SK-N-SH (cell line): ENCODE results near the gene LMO7. TPM values are rescaled to one million over a fixed set of nuclear protein-coding genes. Genes with fewer than 3 reads are reported as not detected.

Experiments used
- CTCF ChIA-PET: fragments of 300-600, 350-600 bp; formaldehyde crosslinking; extraction: SDS; loops from one replicate; lab custom pipeline; 2021; lab: Yijun Ruan, JAX
- POLR2A ChIA-PET: fragments of 350-600 bp; sonication (Branson Sonifier 250); formaldehyde crosslinking; extraction: SDS; loops from one replicate; lab custom pipeline; 2020; ENCODE audit warnings: antibody characterized with exemption, inconsistent platforms; lab: Yijun Ruan, JAX
- DNase-seq: peaks from one replicate; pipeline ENCODE4 v3.0.0; 2012
- H2AFZ ChIP-seq: fragments of 200-600 bp; sonication (generic); 2 replicates; pipeline ENCODE4 v1.8.1; 2016; ENCODE audit warnings: antibody characterized with exemption, mild to moderate bottlenecking, low read depth
- H3F3A ChIP-seq: fragments of 200-600 bp; sonication (generic); replicated peaks from 2 replicates; pipeline ENCODE3; 2016; ENCODE audit warnings: antibody characterized with exemption, mild to moderate bottlenecking; ENCODE audit not compliant: insufficient read depth
- H3K27ac ChIP-seq, 2 experiments: fragments of 200-500 bp in 1 of 2; fragments of 200-600 bp in 1 of 2; sonication (Bioruptor generic) in 1 of 2; sonication (generic), shearing (Covaris generic) in 1 of 2; 2 replicates each; pipeline versions ENCODE4 v1.5.1 to v1.6.1; 2014 to 2016; ENCODE audit warnings: low read depth in 2 of 2, inconsistent platforms in 1 of 2, low read length in 1 of 2, mild to moderate bottlenecking in 1 of 2, mixed read lengths in 1 of 2
- H3K27me3 ChIP-seq: fragments of 200-600 bp; sonication (generic), shearing (Covaris generic); 2 replicates; pipeline ENCODE4 v1.6.1; 2016; ENCODE audit warnings: mixed run types; ENCODE audit not compliant: insufficient read depth
- H3K36me3 ChIP-seq, 2 experiments: fragments of 200-500 bp in 1 of 2; fragments of 200-600 bp in 1 of 2; sonication (Bioruptor generic) in 1 of 2; sonication (generic) in 1 of 2; replicated peaks in 1 of 2; 2 replicates each; pipeline versions ENCODE3 to v1.5.1; 2014 to 2016; ENCODE audit warnings: low read length in 1 of 2, mild to moderate bottlenecking in 1 of 2; ENCODE audit not compliant: insufficient read depth in 2 of 2, control insufficient read depth in 1 of 2
- H3K4me1 ChIP-seq, 2 experiments: fragments of 200-500 bp in 1 of 2; fragments of 200-600 bp in 1 of 2; sonication (Bioruptor generic) in 1 of 2; sonication (generic), shearing (Covaris generic) in 1 of 2; 2 replicates each; pipeline versions ENCODE4 v1.5.1 to v1.6.1; 2014 to 2016; ENCODE audit warnings: low read depth in 1 of 2, low read length in 1 of 2, mixed run types in 1 of 2; ENCODE audit not compliant: insufficient read depth in 2 of 2, control insufficient read depth in 1 of 2
- H3K4me2 ChIP-seq: fragments of 200-600 bp; sonication (generic), shearing (Covaris generic); 2 replicates; pipeline ENCODE4 v1.6.1; 2017; ENCODE audit warnings: mixed run types
- H3K4me3 ChIP-seq, 2 experiments: fragments of 200-500 bp in 1 of 2; fragments of 200-600 bp in 1 of 2; sonication (Bioruptor generic) in 1 of 2; sonication (generic), shearing (Covaris generic) in 1 of 2; 2 replicates each; pipeline versions ENCODE4 v1.5.1 to v1.8.1; 2014 to 2016; ENCODE audit warnings: low read depth in 2 of 2, inconsistent platforms in 1 of 2, low read length in 1 of 2, mild to moderate bottlenecking in 1 of 2, mixed read lengths in 1 of 2, moderate library complexity in 1 of 2
- H3K79me2 ChIP-seq: fragments of 200-600 bp; sonication (generic); 2 replicates; pipeline ENCODE4 v1.8.1; 2017; ENCODE audit warnings: mild to moderate bottlenecking; ENCODE audit not compliant: insufficient read depth
- H3K9ac ChIP-seq: fragments of 200-600 bp; sonication (generic); 2 replicates; pipeline ENCODE4 v1.6.1; 2017; ENCODE audit warnings: mixed run types
- H3K9me2 ChIP-seq: fragments of 200-600 bp; sonication (generic); 2 replicates; pipeline ENCODE4 v1.6.1; 2017; ENCODE audit warnings: mixed run types
- H3K9me3 ChIP-seq: fragments of 200-600 bp; sonication (generic); 2 replicates; pipeline ENCODE4 v1.6.1; 2017; ENCODE audit warnings: mixed run types, mild to moderate bottlenecking, moderate library complexity
- H4K20me1 ChIP-seq: fragments of 200-600 bp; sonication (generic); 2 replicates; pipeline ENCODE4 v1.6.1; 2017; ENCODE audit warnings: mild to moderate bottlenecking, mixed run types; ENCODE audit not compliant: insufficient read depth
- ELF1 ChIP-seq: IDR thresholded peaks from 2 replicates; pipeline ENCODE4 v1.4.0; 2012
- EP300 ChIP-seq, 2 experiments: IDR thresholded peaks; 2 replicates each; pipeline versions ENCODE4 v1.4.0 to v1.6.1; 2012; ENCODE audit warnings: borderline replicate concordance in 1 of 2, low read depth in 1 of 2, low read length in 1 of 2
- FOSL2 ChIP-seq: IDR thresholded peaks from 2 replicates; pipeline ENCODE4 v1.4.0; 2012; ENCODE audit warnings: low read depth, mild to moderate bottlenecking, moderate library complexity, borderline replicate concordance
- FOXJ3 ChIP-seq: sonication (generic); formaldehyde crosslinking; IDR thresholded peaks from 2 replicates; pipeline ENCODE4 v1.5.1; 2020; ENCODE audit warnings: mild to moderate bottlenecking, missing genetic modification reagents
- JUND ChIP-seq: IDR thresholded peaks from 2 replicates; pipeline ENCODE4 v1.4.0; 2012
- MEF2A ChIP-seq: IDR thresholded peaks from 2 replicates; pipeline ENCODE4 v1.4.0; 2012; ENCODE audit warnings: low read depth, borderline replicate concordance
- MXI1 ChIP-seq: IDR thresholded peaks from 2 replicates; pipeline ENCODE4 v1.6.1; 2012; ENCODE audit warnings: mild to moderate bottlenecking, low read depth, low read length, improper control_type of control experiment
- RAD21 ChIP-seq: IDR thresholded peaks from 2 replicates; pipeline ENCODE4 v1.6.1; 2012; ENCODE audit warnings: mild to moderate bottlenecking, low read length
- RCOR1 ChIP-seq: fragments of 150-350 bp; IDR thresholded peaks from 2 replicates; pipeline ENCODE4 v1.6.1; 2017; ENCODE audit warnings: antibody characterized with exemption, low read length
- RFX5 ChIP-seq: IDR thresholded peaks from 2 replicates; pipeline ENCODE4 v1.6.1; 2012; ENCODE audit warnings: mild to moderate bottlenecking, improper control_type of control experiment, low read length
- RXRA ChIP-seq: IDR thresholded peaks from 2 replicates; pipeline ENCODE4 v1.4.0; 2012; ENCODE audit warnings: low read depth, mild to moderate bottlenecking, borderline replicate concordance
- SMC3 ChIP-seq: IDR thresholded peaks from 2 replicates; pipeline ENCODE4 v1.6.1; 2012; ENCODE audit warnings: low read depth, low read length, improper control_type of control experiment
- TEAD4 ChIP-seq: IDR thresholded peaks from 2 replicates; pipeline ENCODE4 v1.4.0; 2012; ENCODE audit warnings: mild to moderate bottlenecking, borderline replicate concordance; ENCODE audit not compliant: insufficient read depth
- WGBS: methylation state at CpG from one replicate; pipeline ENCODE4 v1.1.6; 2017; ENCODE audit warnings: low lambda C conversion rate; 5-methylcytosine and 5-hydroxymethylcytosine counted together
- polyA plus RNA-seq, 3 experiments: library from polyadenylated mRNA; depleted of rRNA; stranded (reverse); fragments of >200 nt; gene quantifications; 2 replicates each; pipeline ENCODE4 v1.2.3, GENCODE V29; 2012
- TF ChIP-seq, protein P1 (sequence below): fragments of 150-350 bp; IDR thresholded peaks from 2 replicates; pipeline ENCODE4 v1.6.1; 2016; ENCODE audit warnings: mild to moderate bottlenecking, low read depth, low read length
- TF ChIP-seq, protein P2 (sequence below): fragments of 150-350 bp; IDR thresholded peaks from 2 replicates; pipeline ENCODE4 v1.6.1; 2017; ENCODE audit warnings: antibody characterized with exemption, low read length, low read depth, borderline replicate concordance
- TF ChIP-seq, protein P3 (sequence below): IDR thresholded peaks from 2 replicates; pipeline ENCODE4 v1.4.0; 2012; ENCODE audit warnings: low read depth, borderline replicate concordance
- TF ChIP-seq, protein P4 (sequence below): IDR thresholded peaks from 2 replicates; pipeline ENCODE4; 2012
- TF ChIP-seq, protein P5 (sequence below): IDR thresholded peaks from 2 replicates; pipeline ENCODE4 v1.4.0; 2012; ENCODE audit warnings: low read depth, borderline replicate concordance
- TF ChIP-seq, protein P6 (sequence below): IDR thresholded peaks from 2 replicates; pipeline ENCODE4 v1.4.0; 2012; ENCODE audit warnings: low read depth
- TF ChIP-seq, protein P7 (sequence below): IDR thresholded peaks from 2 replicates; pipeline ENCODE4 v1.6.1; 2012; ENCODE audit warnings: mild to moderate bottlenecking, low read depth, low read length, moderate library complexity

The LMO7 gene
- polyA plus RNA-seq, 1 of the 3 experiments (the other 2 are of a cell fraction), result 83.6 TPM

DNA sequence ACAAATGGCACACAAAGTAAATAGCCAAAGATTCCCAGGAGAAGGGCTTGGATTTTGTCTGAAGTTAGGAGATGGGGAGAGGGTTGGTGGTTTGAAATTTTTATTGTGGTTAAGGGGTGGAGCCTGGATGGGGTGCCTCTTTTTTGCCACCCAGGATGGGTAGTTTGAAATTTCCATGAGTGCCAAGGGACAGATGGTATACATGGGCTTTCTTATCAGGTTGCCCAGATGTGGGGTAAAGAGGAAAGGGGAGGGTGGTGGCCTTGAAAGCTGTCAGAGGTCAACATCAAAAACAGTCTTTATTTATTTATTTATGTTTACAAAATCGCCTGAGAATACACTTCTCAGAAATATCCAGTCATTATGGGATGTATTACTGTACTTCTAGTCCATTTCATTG is 46.2 kb downstream of the LMO7 start:
- DNase-seq, result no peak
- no peaks in the 10 kb centered on the region for H3K9me2 ChIP-seq
- WGBS, result 75% methylated on average over 1 of the region's 1 CpG
- H3K4me2 ChIP-seq, result no peak overlapping the region
- peaks cover 100% of the 10 kb centered on the region for H3K79me2 ChIP-seq
- POLR2A ChIA-PET, result no interaction called here
- no peak overlapping the region for H3K27ac ChIP-seq
- TF ChIP-seq, protein P1, sequence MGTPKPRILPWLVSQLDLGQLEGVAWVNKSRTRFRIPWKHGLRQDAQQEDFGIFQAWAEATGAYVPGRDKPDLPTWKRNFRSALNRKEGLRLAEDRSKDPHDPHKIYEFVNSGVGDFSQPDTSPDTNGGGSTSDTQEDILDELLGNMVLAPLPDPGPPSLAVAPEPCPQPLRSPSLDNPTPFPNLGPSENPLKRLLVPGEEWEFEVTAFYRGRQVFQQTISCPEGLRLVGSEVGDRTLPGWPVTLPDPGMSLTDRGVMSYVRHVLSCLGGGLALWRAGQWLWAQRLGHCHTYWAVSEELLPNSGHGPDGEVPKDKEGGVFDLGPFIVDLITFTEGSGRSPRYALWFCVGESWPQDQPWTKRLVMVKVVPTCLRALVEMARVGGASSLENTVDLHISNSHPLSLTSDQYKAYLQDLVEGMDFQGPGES, result no peak
- TF ChIP-seq SMC3 (no peak), RAD21 (no peak), MXI1 (no peak), MEF2A (no peak), RFX5 (no peak), RCOR1 (no peak), EP300 (IDR thresholded peaks at IDR 0.05; ENCODE audit: borderline replicate concordance in 1 of 2, low read depth in 1 of 2, low read length in 1 of 2) (no peak), JUND (no peak), TEAD4 (no peak), ELF1 (no peak), RXRA (no peak), FOSL2 (no peak), FOXJ3 (CRISPR knock-in tag) (no peak)
- TF ChIP-seq, protein P2, sequence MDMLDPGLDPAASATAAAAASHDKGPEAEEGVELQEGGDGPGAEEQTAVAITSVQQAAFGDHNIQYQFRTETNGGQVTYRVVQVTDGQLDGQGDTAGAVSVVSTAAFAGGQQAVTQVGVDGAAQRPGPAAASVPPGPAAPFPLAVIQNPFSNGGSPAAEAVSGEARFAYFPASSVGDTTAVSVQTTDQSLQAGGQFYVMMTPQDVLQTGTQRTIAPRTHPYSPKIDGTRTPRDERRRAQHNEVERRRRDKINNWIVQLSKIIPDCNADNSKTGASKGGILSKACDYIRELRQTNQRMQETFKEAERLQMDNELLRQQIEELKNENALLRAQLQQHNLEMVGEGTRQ, result no peak
- TF ChIP-seq, protein P3, sequence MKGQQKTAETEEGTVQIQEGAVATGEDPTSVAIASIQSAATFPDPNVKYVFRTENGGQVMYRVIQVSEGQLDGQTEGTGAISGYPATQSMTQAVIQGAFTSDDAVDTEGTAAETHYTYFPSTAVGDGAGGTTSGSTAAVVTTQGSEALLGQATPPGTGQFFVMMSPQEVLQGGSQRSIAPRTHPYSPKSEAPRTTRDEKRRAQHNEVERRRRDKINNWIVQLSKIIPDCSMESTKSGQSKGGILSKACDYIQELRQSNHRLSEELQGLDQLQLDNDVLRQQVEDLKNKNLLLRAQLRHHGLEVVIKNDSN, result no peak
- TF ChIP-seq, protein P4, sequence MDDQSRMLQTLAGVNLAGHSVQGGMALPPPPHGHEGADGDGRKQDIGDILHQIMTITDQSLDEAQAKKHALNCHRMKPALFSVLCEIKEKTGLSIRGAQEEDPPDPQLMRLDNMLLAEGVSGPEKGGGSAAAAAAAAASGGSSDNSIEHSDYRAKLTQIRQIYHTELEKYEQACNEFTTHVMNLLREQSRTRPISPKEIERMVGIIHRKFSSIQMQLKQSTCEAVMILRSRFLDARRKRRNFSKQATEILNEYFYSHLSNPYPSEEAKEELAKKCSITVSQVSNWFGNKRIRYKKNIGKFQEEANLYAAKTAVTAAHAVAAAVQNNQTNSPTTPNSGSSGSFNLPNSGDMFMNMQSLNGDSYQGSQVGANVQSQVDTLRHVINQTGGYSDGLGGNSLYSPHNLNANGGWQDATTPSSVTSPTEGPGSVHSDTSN, result no peak
- TF ChIP-seq, protein P5, sequence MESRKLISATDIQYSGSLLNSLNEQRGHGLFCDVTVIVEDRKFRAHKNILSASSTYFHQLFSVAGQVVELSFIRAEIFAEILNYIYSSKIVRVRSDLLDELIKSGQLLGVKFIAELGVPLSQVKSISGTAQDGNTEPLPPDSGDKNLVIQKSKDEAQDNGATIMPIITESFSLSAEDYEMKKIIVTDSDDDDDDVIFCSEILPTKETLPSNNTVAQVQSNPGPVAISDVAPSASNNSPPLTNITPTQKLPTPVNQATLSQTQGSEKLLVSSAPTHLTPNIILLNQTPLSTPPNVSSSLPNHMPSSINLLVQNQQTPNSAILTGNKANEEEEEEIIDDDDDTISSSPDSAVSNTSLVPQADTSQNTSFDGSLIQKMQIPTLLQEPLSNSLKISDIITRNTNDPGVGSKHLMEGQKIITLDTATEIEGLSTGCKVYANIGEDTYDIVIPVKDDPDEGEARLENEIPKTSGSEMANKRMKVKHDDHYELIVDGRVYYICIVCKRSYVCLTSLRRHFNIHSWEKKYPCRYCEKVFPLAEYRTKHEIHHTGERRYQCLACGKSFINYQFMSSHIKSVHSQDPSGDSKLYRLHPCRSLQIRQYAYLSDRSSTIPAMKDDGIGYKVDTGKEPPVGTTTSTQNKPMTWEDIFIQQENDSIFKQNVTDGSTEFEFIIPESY, result no peak
- TF ChIP-seq, protein P6, sequence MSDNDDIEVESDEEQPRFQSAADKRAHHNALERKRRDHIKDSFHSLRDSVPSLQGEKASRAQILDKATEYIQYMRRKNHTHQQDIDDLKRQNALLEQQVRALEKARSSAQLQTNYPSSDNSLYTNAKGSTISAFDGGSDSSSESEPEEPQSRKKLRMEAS, result no peak
- TF ChIP-seq, protein P7, sequence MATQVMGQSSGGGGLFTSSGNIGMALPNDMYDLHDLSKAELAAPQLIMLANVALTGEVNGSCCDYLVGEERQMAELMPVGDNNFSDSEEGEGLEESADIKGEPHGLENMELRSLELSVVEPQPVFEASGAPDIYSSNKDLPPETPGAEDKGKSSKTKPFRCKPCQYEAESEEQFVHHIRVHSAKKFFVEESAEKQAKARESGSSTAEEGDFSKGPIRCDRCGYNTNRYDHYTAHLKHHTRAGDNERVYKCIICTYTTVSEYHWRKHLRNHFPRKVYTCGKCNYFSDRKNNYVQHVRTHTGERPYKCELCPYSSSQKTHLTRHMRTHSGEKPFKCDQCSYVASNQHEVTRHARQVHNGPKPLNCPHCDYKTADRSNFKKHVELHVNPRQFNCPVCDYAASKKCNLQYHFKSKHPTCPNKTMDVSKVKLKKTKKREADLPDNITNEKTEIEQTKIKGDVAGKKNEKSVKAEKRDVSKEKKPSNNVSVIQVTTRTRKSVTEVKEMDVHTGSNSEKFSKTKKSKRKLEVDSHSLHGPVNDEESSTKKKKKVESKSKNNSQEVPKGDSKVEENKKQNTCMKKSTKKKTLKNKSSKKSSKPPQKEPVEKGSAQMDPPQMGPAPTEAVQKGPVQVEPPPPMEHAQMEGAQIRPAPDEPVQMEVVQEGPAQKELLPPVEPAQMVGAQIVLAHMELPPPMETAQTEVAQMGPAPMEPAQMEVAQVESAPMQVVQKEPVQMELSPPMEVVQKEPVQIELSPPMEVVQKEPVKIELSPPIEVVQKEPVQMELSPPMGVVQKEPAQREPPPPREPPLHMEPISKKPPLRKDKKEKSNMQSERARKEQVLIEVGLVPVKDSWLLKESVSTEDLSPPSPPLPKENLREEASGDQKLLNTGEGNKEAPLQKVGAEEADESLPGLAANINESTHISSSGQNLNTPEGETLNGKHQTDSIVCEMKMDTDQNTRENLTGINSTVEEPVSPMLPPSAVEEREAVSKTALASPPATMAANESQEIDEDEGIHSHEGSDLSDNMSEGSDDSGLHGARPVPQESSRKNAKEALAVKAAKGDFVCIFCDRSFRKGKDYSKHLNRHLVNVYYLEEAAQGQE, result no peak
- no peaks in the 10 kb centered on the region for H3K27me3 ChIP-seq
- H3K9me3 ChIP-seq, result no peaks in the 10 kb centered on the region
- H4K20me1 ChIP-seq, result peaks cover 95% of the 10 kb centered on the region
- H3K4me3 ChIP-seq, result no peak overlapping the region
- H3K4me1 ChIP-seq, result no peaks in the 10 kb centered on the region; a peak in 1 of 4 replicates
- no peak overlapping the region for H3K9ac ChIP-seq
- peaks cover 8 to 32% of the 10 kb centered on the region in 2 experiments for H3K36me3 ChIP-seq
- no peak overlapping the region for H2AFZ ChIP-seq
- H3F3A ChIP-seq, result peaks cover 38% of the 10 kb centered on the region
- CTCF ChIA-PET, result interaction anchor here (1.5 to 3.5 kb wide), 2 partner anchors 10 to 13 kb away, joined by 3 to 20 read pairs; no protein-coding TSS in a partner anchor
